Osteoblast (primary cell): ENCODE measurements around the gene NOL4L. TPM values are rescaled to one million over a fixed set of nuclear protein-coding genes. Genes with fewer than 3 reads are reported as not detected.

Experiments
- DNase-seq: peaks from one replicate; pipeline ENCODE4 v3.0.0; 2011; ENCODE audit warnings: low spot score, mixed read lengths; ENCODE audit not compliant: insufficient read length; ENCODE audit errors: missing footprints
- H2AFZ ChIP-seq: 2 replicates; pipeline ENCODE4 v1.6.0; 2011; ENCODE audit warnings: mild to moderate bottlenecking, low read length
- H3K27ac ChIP-seq: 2 replicates; pipeline ENCODE4 v1.5.1; 2011; ENCODE audit warnings: mild to moderate bottlenecking, low read depth, low read length, moderate library complexity
- H3K27me3 ChIP-seq: 2 replicates; pipeline ENCODE4 v1.6.0; 2012; ENCODE audit warnings: mild to moderate bottlenecking, control low read depth, inconsistent platforms, low read length, moderate library complexity; ENCODE audit not compliant: insufficient read depth
- H3K36me3 ChIP-seq: 2 replicates; pipeline ENCODE4 v1.5.1; 2011; ENCODE audit warnings: mild to moderate bottlenecking, low read length, control low read depth, moderate library complexity; ENCODE audit not compliant: insufficient read depth
- H3K4me1 ChIP-seq: 2 replicates; pipeline ENCODE4 v1.5.1; 2011; ENCODE audit warnings: mild to moderate bottlenecking, low read length, control low read depth, moderate library complexity; ENCODE audit not compliant: insufficient read depth
- H3K4me2 ChIP-seq: 2 replicates; pipeline ENCODE4 v1.6.0; 2011; ENCODE audit warnings: mild to moderate bottlenecking, low read length; ENCODE audit not compliant: insufficient read depth
- H3K4me3 ChIP-seq: fragments of 200-600 bp; sonication (generic); 3 replicates; pipeline ENCODE4 v1.5.1; 2012; ENCODE audit warnings: mild to moderate bottlenecking, low read length, inconsistent platforms; ENCODE audit not compliant: insufficient read depth
- H3K79me2 ChIP-seq: 2 replicates; pipeline ENCODE4 v1.6.0; 2012; ENCODE audit warnings: mild to moderate bottlenecking, low read length, control low read depth, inconsistent platforms; ENCODE audit not compliant: insufficient read depth
- H3K9me3 ChIP-seq: 2 replicates; pipeline ENCODE4 v1.5.1; 2011; ENCODE audit warnings: low read depth, low read length, control low read depth
- H4K20me1 ChIP-seq: 2 replicates; pipeline ENCODE4 v1.6.0; 2012; ENCODE audit warnings: mild to moderate bottlenecking, low read length, control low read depth; ENCODE audit not compliant: insufficient read depth
- CTCF ChIP-seq: IDR thresholded peaks from 2 replicates; pipeline ENCODE4 v1.5.1; 2011; ENCODE audit warnings: mild to moderate bottlenecking, low read depth, low read length, moderate library complexity; ENCODE audit errors: extremely low read depth
- total RNA-seq: library from RNA; depleted of rRNA; stranded (reverse); fragments of >200 nt; gene quantifications from 2 replicates; pipeline ENCODE4 v1.2.3, GENCODE V29; 2012

Gene NOL4L
- total RNA-seq, 1 donor = 6.2 TPM

- peak; percentile 69 for DNase-seq
- peaks cover 15% of the 10 kb centered on the region for H4K20me1 ChIP-seq
- H3K4me1 ChIP-seq = peaks cover 6% of the 10 kb centered on the region
- H3K4me3 ChIP-seq = no peak overlapping the region
- H3K4me2 ChIP-seq = no peak overlapping the region
- H2AFZ ChIP-seq = no peak overlapping the region
- no peak for TF ChIP-seq CTCF
- no peaks in the 10 kb centered on the region for H3K36me3 ChIP-seq
- peaks cover 29% of the 10 kb centered on the region for H3K79me2 ChIP-seq
- no peaks in the 10 kb centered on the region for H3K9me3 ChIP-seq
- no peaks in the 10 kb centered on the region for H3K27me3 ChIP-seq
- peak overlapping the region; percentile 86 for H3K27ac ChIP-seq
These were observed 120.6 kb downstream of the NOL4L start for GRCh38 chr20:32464401-32465091.

- Histone ChIP-seq H2AFZ (no peak overlapping the region), H4K20me1 (peaks cover 16% of the 10 kb centered on the region), H3K27me3 (no peaks in the 10 kb centered on the region), H3K4me3 (no peak overlapping the region), H3K27ac (no peak overlapping the region), H3K79me2 (peaks cover 27% of the 10 kb centered on the region), H3K9me3 (no peaks in the 10 kb centered on the region), H3K36me3 (no peaks in the 10 kb centered on the region), H3K4me1 (peaks cover 6% of the 10 kb centered on the region), H3K4me2 (no peak overlapping the region)
- TF ChIP-seq CTCF = no peak
- peak; percentile 51 for DNase-seq
These were observed 121.3 kb downstream of the NOL4L start for GRCh38 chr20:32463642-32464400.

GRCh38 chr20:32462900-32463641 lies 122.1 kb downstream of the NOL4L start:
- DNase-seq = no peak
- H4K20me1 ChIP-seq = peaks cover 21% of the 10 kb centered on the region
- H3K27me3 ChIP-seq = no peaks in the 10 kb centered on the region
- peaks cover 6% of the 10 kb centered on the region for H3K4me1 ChIP-seq
- H3K4me3 ChIP-seq = no peak overlapping the region
- no peak overlapping the region for H3K4me2 ChIP-seq
- H3K27ac ChIP-seq = no peak overlapping the region
- H3K9me3 ChIP-seq = no peaks in the 10 kb centered on the region
- no peaks in the 10 kb centered on the region for H3K36me3 ChIP-seq
- H3K79me2 ChIP-seq = peaks cover 23% of the 10 kb centered on the region
- no peak overlapping the region for H2AFZ ChIP-seq
- TF ChIP-seq CTCF = no peak
